ENCODE results near the gene TRIM16.
"Not testable (repeated sequence)": the region's sequence is repeated elsewhere in the genome, so short reads cannot be mapped to it uniquely, and the experiment has no call there.

TRIM16 gene

DNA sequence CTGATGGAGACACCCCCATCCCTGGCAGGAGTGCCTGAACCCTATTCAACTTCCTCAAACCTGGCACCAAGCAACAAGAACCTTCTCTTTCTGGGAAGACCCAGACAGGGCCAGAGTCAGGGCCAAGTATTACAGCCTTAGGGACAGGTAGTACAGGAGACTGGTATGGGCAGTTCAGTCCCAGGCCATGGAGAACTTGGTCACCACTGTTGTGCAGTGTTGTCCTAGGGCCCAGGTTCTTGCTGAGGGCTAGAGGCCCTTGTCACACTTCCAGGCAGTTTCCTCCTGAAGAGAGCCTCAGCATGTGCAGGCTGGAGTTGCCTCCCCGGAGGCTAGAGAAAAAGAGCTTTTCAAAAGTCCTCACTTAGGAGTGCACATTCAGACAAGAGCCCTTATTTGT is 93.3 kb downstream of the TRIM16 start:
- not testable (repeated sequence) for H3K4me2 ChIP-seq (ENCODE audit: low read length); H3K36me3 ChIP-seq (ENCODE audit: control insufficient read depth, insufficient read depth, low read length); H3K9me3 ChIP-seq (ENCODE audit: control insufficient read depth, low read length)

DNA sequence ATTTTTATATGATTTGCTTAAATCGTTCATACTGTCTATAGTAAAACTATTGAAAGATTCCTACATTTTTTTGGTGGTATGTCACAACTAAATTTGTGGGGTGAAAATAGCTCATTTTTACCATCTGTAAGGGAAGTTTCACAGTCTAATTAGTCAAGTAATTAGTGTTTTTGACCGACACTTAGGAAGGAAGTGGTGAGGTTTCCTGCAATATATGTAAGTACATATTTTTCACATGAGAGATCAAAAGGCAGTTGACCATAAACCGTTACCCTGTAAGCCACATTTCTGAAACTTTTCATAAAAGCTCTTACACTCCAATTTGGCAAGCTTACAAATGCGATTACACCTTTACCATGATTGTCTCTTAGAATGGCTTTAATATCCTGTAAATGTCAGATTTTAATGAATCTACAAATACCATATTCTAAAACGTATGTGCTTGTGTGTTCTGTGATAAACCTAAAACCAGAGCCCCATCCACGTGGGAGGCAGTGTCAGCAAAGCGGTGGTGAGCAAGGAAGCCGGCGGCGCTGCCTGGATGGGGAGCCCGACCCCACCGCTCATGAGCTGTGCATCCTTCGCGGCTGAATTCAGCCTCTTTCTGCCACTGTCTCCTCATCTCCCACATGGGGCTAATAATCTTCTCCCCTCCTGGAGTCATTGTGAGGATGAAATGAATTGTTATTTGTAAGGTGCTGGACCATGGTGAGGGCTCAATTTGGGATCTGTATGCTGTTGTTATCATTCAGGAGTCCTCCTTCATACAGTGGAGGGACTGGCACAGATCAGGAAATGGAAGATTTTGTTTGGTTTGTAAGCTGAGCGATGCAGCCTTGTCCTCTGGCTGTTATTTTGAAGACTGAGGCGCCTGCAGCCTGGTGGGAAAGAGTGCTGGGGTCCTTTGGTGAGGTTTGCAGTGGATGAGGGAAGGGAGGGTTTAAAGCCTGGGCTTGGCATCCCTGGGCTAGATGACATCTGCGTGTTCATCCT is 94.3 kb downstream of the TRIM16 start:
- H3K79me2 ChIP-seq; H3K36me3 ChIP-seq (ENCODE audit: control insufficient read depth, insufficient read depth, low read length); H2AFZ ChIP-seq; H3K4me2 ChIP-seq (ENCODE audit: low read length); H3K27ac ChIP-seq; H3K4me3 ChIP-seq (ENCODE audit: low read depth, low read length); H3K27me3 ChIP-seq (ENCODE audit: control insufficient read depth, insufficient read depth, low read length); H3K9me3 ChIP-seq (ENCODE audit: control insufficient read depth, low read length); H3K9ac ChIP-seq; H3K4me1 ChIP-seq: not testable (repeated sequence)

More for the DNA sequence above, 93.3 kb downstream of the TRIM16 start:
- not testable (repeated sequence) for H3K79me2 ChIP-seq; H3K4me1 ChIP-seq; H2AFZ ChIP-seq; H3K27ac ChIP-seq; H3K9ac ChIP-seq; H3K27me3 ChIP-seq (ENCODE audit: control insufficient read depth, insufficient read depth, low read length); H3K4me3 ChIP-seq (ENCODE audit: low read depth, low read length)

DNA sequence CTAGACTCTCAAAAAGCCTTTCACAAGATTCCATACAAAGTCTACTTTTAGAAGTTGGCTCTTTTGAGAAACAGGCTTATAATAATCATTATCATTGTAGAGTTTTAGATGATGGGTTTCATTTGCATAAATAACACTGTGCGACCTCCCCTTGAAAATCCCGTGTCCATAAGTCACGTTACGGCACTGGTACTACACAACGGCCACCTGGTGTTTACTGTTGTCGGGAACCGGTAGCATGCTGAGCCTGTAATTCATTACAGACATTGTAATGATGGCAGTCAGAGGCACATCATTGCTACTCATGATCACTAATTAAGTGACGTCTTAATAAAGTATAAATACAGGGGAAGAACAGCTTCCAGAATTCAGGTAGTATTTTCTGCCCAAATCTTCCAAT is 96.1 kb downstream of the TRIM16 start:
- not testable (repeated sequence) for H3K4me2 ChIP-seq (ENCODE audit: low read length); H3K27ac ChIP-seq; H3K4me3 ChIP-seq (ENCODE audit: low read depth, low read length)

DNA sequence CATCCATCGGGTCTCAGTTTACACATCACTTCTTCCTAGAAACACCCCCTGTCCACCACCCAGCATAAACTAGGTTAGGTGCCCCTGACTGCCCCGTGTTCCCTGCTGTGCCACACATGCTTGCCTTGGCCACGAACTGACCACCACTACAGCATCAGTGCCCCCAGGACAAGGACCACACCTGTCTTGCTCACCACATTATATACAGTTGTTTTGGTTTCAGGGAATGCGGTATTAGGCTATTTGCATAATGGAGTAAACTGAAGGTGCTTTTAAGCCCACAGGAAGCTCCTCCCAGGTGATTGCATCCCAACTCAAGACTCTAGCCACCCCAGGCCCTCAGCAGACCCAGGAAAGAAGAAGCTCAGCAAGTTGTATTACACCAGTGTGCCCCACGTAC is 100.8 kb downstream of the TRIM16 start:
- not testable (repeated sequence) for H3K27me3 ChIP-seq (ENCODE audit: control insufficient read depth, insufficient read depth, low read length); H3K9me3 ChIP-seq (ENCODE audit: control insufficient read depth, low read length); H3K36me3 ChIP-seq (ENCODE audit: control insufficient read depth, insufficient read depth, low read length); H3K9ac ChIP-seq; H3K27ac ChIP-seq; H3K4me1 ChIP-seq; H3K4me3 ChIP-seq (ENCODE audit: low read depth, low read length); H2AFZ ChIP-seq; H3K79me2 ChIP-seq; H3K4me2 ChIP-seq (ENCODE audit: low read length)

More for the DNA sequence above, 96.1 kb downstream of the TRIM16 start:
- H3K9ac ChIP-seq; H3K27me3 ChIP-seq (ENCODE audit: control insufficient read depth, insufficient read depth, low read length); H3K9me3 ChIP-seq (ENCODE audit: control insufficient read depth, low read length); H2AFZ ChIP-seq; H3K36me3 ChIP-seq (ENCODE audit: control insufficient read depth, insufficient read depth, low read length); H3K4me1 ChIP-seq; H3K79me2 ChIP-seq: not testable (repeated sequence)

DNA sequence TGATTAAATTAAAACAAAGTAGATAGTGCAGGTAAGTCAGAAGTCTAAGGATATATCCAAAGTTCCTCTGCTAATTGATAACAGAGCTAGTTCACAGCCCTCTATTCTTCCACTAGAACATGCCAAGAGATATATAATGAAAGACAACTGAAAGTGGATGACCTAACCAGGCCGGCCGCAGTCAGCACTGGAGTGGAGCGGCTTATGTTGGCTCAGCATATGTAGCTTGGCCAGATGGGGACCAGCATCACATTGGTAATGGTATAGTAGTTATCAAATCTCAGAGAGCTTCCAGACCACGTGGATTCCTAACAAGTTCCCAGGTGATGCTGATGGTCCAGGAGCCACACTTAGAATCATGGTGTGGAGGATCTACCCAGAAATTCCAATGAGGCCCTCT is 102.6 kb downstream of the TRIM16 start:
- not testable (repeated sequence) for H3K4me2 ChIP-seq (ENCODE audit: low read length); H3K9ac ChIP-seq; H3K4me3 ChIP-seq (ENCODE audit: low read depth, low read length); H3K9me3 ChIP-seq (ENCODE audit: control insufficient read depth, low read length); H3K27ac ChIP-seq; H3K4me1 ChIP-seq; H3K79me2 ChIP-seq; H3K27me3 ChIP-seq (ENCODE audit: control insufficient read depth, insufficient read depth, low read length); H3K36me3 ChIP-seq (ENCODE audit: control insufficient read depth, insufficient read depth, low read length); H2AFZ ChIP-seq

Data from parathyroid adenoma (tissue), 2 donors.